ENCODE results near the gene CXorf38.

CXorf38 gene

DNA sequence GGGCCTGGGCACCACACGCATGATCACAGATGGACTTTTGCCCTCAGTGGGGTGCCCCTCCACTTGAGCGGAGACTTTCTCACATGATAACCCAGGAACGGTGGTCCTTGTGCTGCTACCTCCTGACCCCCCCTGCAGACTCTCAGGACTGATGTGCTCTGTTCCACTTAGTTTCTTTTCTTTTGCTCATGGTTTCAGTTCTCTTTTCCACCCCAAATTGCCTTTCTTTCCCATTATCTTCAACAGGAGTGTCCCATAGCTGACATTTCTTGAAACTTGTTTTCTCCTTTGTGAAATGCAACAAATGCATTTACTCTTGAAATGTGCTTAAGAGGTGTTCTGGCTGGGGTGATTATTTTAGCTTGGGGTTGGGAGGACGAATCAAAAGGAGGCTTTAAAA is 15.2 kb downstream of the CXorf38 start:
- TF ChIP-seq NFIC (IDR thresholded peaks at IDR 0.05) (no peak), YY1 (IDR thresholded peaks at IDR 0.05; ENCODE audit: low read depth) (no peak), MAX (IDR thresholded peaks at IDR 0.05) (no peak), CREB1 (IDR thresholded peaks at IDR 0.05; ENCODE audit: low read depth) (no peak), EGR1 (IDR thresholded peaks at IDR 0.05) (no peak), CEBPB (IDR thresholded peaks at IDR 0.05) (no peak), TCF12 (IDR thresholded peaks at IDR 0.05; ENCODE audit: low read depth) (no peak), ZBTB7A (IDR thresholded peaks at IDR 0.05; ENCODE audit: low read depth) (no peak), TEAD4 (IDR thresholded peaks at IDR 0.05) (no peak), USF1 (IDR thresholded peaks at IDR 0.05) (no peak), TAF1 (IDR thresholded peaks at IDR 0.05; ENCODE audit: low read depth) (no peak), FOXM1 (IDR thresholded peaks at IDR 0.05; ENCODE audit: borderline replicate concordance, low read depth) (no peak), EP300 (IDR thresholded peaks at IDR 0.05; ENCODE audit: borderline replicate concordance) (no peak), RAD21 (IDR thresholded peaks at IDR 0.05; ENCODE audit: low read depth) (no peak)
- TF ChIP-seq, protein P1, sequence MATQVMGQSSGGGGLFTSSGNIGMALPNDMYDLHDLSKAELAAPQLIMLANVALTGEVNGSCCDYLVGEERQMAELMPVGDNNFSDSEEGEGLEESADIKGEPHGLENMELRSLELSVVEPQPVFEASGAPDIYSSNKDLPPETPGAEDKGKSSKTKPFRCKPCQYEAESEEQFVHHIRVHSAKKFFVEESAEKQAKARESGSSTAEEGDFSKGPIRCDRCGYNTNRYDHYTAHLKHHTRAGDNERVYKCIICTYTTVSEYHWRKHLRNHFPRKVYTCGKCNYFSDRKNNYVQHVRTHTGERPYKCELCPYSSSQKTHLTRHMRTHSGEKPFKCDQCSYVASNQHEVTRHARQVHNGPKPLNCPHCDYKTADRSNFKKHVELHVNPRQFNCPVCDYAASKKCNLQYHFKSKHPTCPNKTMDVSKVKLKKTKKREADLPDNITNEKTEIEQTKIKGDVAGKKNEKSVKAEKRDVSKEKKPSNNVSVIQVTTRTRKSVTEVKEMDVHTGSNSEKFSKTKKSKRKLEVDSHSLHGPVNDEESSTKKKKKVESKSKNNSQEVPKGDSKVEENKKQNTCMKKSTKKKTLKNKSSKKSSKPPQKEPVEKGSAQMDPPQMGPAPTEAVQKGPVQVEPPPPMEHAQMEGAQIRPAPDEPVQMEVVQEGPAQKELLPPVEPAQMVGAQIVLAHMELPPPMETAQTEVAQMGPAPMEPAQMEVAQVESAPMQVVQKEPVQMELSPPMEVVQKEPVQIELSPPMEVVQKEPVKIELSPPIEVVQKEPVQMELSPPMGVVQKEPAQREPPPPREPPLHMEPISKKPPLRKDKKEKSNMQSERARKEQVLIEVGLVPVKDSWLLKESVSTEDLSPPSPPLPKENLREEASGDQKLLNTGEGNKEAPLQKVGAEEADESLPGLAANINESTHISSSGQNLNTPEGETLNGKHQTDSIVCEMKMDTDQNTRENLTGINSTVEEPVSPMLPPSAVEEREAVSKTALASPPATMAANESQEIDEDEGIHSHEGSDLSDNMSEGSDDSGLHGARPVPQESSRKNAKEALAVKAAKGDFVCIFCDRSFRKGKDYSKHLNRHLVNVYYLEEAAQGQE (IDR thresholded peaks at IDR 0.05; ENCODE audit: low read depth), result no peak

DNA sequence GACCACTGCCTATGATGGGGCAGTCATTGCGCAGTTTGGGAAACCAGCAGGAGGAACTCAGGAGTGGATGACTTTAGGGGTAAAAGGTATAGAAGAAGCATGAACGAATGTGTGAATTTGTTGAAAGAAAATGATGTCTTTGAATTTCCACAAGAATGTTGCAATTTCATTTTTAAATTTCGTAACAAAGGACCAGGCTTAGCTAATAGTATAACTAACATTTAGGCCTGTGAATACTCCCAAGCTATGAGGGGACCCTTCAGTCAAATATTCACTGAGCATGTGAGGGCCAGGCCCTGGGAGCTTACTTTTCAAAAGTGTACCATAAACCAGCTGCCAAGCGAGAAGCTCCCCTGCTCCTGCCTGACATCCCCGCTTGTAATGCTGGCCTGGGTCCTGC is 18.9 kb downstream of the CXorf38 start:
- TF ChIP-seq TEAD4 (IDR thresholded peaks at IDR 0.05), result no peak
- TF ChIP-seq ZBTB7A (IDR thresholded peaks at IDR 0.05; ENCODE audit: low read depth), result no peak
- TF ChIP-seq CEBPB (IDR thresholded peaks at IDR 0.05), result no peak
- TF ChIP-seq EP300 (IDR thresholded peaks at IDR 0.05; ENCODE audit: borderline replicate concordance), result no peak
- TF ChIP-seq, protein P1 (IDR thresholded peaks at IDR 0.05; ENCODE audit: low read depth), result no peak
- no peak for TF ChIP-seq NFIC (IDR thresholded peaks at IDR 0.05)
- no peak for TF ChIP-seq YY1 (IDR thresholded peaks at IDR 0.05; ENCODE audit: low read depth)
- no peak for TF ChIP-seq MAX (IDR thresholded peaks at IDR 0.05)

DNA sequence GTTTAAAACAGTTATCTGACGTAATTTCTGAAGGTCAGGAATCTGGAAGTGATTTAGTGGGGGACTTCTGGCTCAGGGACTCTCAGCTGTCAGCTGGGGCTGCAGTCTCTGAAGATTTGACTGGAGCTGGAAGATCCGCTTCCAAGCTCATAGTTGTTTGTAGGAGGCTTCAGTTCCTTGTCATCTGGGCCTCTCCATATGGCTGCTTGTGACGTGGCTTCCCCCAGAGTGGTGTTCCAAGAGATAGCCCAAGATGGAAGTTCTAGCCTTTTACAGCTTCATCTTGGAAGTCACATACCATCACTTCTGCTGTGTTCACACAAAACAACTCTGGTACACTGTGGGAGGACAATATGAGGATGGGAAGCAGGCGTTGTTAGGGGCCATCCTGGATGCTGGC is 22.1 kb downstream of the CXorf38 start:
- TF ChIP-seq RAD21 (IDR thresholded peaks at IDR 0.05; ENCODE audit: low read depth), result no peak
- TF ChIP-seq, protein P1 (IDR thresholded peaks at IDR 0.05; ENCODE audit: low read depth), result no peak
- TF ChIP-seq NFIC (IDR thresholded peaks at IDR 0.05), result no peak
- TF ChIP-seq ZBTB7A (IDR thresholded peaks at IDR 0.05; ENCODE audit: low read depth), result no peak
- no peak for TF ChIP-seq EP300 (IDR thresholded peaks at IDR 0.05; ENCODE audit: borderline replicate concordance)
- TF ChIP-seq TCF12 (IDR thresholded peaks at IDR 0.05; ENCODE audit: low read depth), result no peak
- TF ChIP-seq MAX (IDR thresholded peaks at IDR 0.05), result no peak
- TF ChIP-seq TAF1 (IDR thresholded peaks at IDR 0.05; ENCODE audit: low read depth), result no peak
- TF ChIP-seq FOXM1 (IDR thresholded peaks at IDR 0.05; ENCODE audit: borderline replicate concordance, low read depth), result no peak
- no peak for TF ChIP-seq YY1 (IDR thresholded peaks at IDR 0.05; ENCODE audit: low read depth)

DNA sequence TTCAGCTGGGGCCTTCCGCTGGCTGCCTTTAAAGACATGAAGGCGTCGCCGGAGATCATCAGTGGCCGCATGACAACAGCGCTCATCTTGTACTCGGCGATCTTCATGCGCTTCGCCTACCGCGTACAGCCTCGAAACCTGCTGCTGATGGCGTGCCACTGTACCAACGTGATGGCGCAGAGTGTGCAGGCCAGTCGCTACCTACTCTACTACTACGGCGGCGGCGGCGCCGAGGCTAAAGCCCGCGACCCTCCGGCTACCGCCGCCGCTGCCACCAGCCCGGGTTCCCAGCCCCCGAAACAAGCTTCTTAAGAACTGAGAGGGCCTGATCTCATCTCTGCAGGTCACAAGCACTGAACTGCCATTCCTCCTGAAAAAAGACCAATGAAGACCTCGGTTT is 23.7 kb downstream of the CXorf38 start:
- TF ChIP-seq CEBPB (IDR thresholded peaks at IDR 0.05) (no peak), USF1 (IDR thresholded peaks at IDR 0.05) (no peak), ZBTB7A (IDR thresholded peaks at IDR 0.05; ENCODE audit: low read depth) (no peak), NFIC (IDR thresholded peaks at IDR 0.05) (no peak), TEAD4 (IDR thresholded peaks at IDR 0.05) (no peak), TCF12 (IDR thresholded peaks at IDR 0.05; ENCODE audit: low read depth) (no peak)
- TF ChIP-seq, protein P1 (IDR thresholded peaks at IDR 0.05; ENCODE audit: low read depth), result no peak

Data from Ishikawa (cell line).